Measurements from ENCODE around the gene JPH3. TPM values are rescaled to one million over a fixed set of nuclear protein-coding genes. Genes with fewer than 3 reads are reported as not detected.

The JPH3 gene
- total RNA-seq, 1 donor from 2014 or later = 0.29 TPM

- Histone ChIP-seq H3K27me3 (peaks cover 9% of the 10 kb centered on the region), H3K4me1 (peaks cover 14% of the 10 kb centered on the region)
- intact Hi-C loops (cut with DNase I) = loop anchor here (10.0 kb wide), 1 partner anchor 223 kb away; no protein-coding TSS in a partner anchor
Measured at GRCh38 chr16:87637357-87637756, 35.0 kb downstream of the JPH3 start.

GRCh38 chr16:87638736-87639135 lies 36.4 kb downstream of the JPH3 start:
- ATAC-seq = no peak
- TF ChIP-seq CTCF (IDR thresholded peaks at IDR 0.05) = no peak

More at GRCh38 chr16:87637357-87637756, 35.0 kb downstream of the JPH3 start:
- Histone ChIP-seq H3K4me3 (no peak overlapping the region), H3K36me3 (no peaks in the 10 kb centered on the region), H3K9me3 (no peaks in the 10 kb centered on the region), H3K27ac (no peak overlapping the region)
- no peak for ATAC-seq
- no peak for TF ChIP-seq CTCF (IDR thresholded peaks at IDR 0.05)
- no peak for DNase-seq

GRCh38 chr16:87641721-87642120 lies 39.4 kb downstream of the JPH3 start:
- TF ChIP-seq CTCF (IDR thresholded peaks at IDR 0.05) = no peak
- H3K36me3 ChIP-seq = no peaks in the 10 kb centered on the region
- DNase-seq = no peak
- H3K27me3 ChIP-seq = peaks cover 9% of the 10 kb centered on the region
- intact Hi-C loops (cut with DNase I) = loop anchor here (10.0 kb wide), 1 partner anchor 317 kb away; no protein-coding TSS in a partner anchor
- H3K27ac ChIP-seq = no peak overlapping the region
- no peaks in the 10 kb centered on the region for H3K9me3 ChIP-seq
- no peak for ATAC-seq
- no peak overlapping the region for H3K4me3 ChIP-seq
- no peaks in the 10 kb centered on the region for H3K4me1 ChIP-seq

More at GRCh38 chr16:87638736-87639135, 36.4 kb downstream of the JPH3 start:
- Histone ChIP-seq H3K27me3 (peaks cover 9% of the 10 kb centered on the region), H3K36me3 (no peaks in the 10 kb centered on the region), H3K9me3 (no peaks in the 10 kb centered on the region), H3K4me3 (no peak overlapping the region), H3K4me1 (peaks cover 14% of the 10 kb centered on the region), H3K27ac (no peak overlapping the region)
- intact Hi-C loops (cut with DNase I) = loop anchor here (10.0 kb wide), 1 partner anchor 224 kb away; no protein-coding TSS in a partner anchor
- no peak for DNase-seq

GRCh38 chr16:87642491-87642890 lies 40.2 kb downstream of the JPH3 start:
- intact Hi-C loops (cut with DNase I) = loop anchor here (10.0 kb wide), 1 partner anchor 318 kb away; no protein-coding TSS in a partner anchor
- no peaks in the 10 kb centered on the region for H3K4me1 ChIP-seq
- no peaks in the 10 kb centered on the region for H3K36me3 ChIP-seq
- H3K9me3 ChIP-seq = no peaks in the 10 kb centered on the region
- peaks cover 9% of the 10 kb centered on the region for H3K27me3 ChIP-seq
- DNase-seq (no peak), ATAC-seq (no peak)
- H3K4me3 ChIP-seq = no peak overlapping the region
- H3K27ac ChIP-seq = no peak overlapping the region
- no peak for TF ChIP-seq CTCF (IDR thresholded peaks at IDR 0.05)

- no peak for TF ChIP-seq CTCF (IDR thresholded peaks at IDR 0.05)
- Histone ChIP-seq H3K9me3 (no peaks in the 10 kb centered on the region), H3K36me3 (no peaks in the 10 kb centered on the region), H3K27me3 (peaks cover 19% of the 10 kb centered on the region), H3K4me3 (no peak overlapping the region), H3K27ac (no peak overlapping the region), H3K4me1 (no peaks in the 10 kb centered on the region)
- intact Hi-C loops (cut with DNase I) = loop anchor here (10.0 kb wide), 1 partner anchor 319 kb away; no protein-coding TSS in a partner anchor
- no peak for ATAC-seq
- DNase-seq = no peak
Measured at GRCh38 chr16:87644186-87644585, 41.9 kb downstream of the JPH3 start.

- H3K9me3 ChIP-seq = no peaks in the 10 kb centered on the region
- H3K27ac ChIP-seq = no peak overlapping the region
- intact Hi-C loops (cut with DNase I) = loop anchor here (10.0 kb wide), 1 partner anchor 320 kb away; no protein-coding TSS in a partner anchor
- no peak for TF ChIP-seq CTCF (IDR thresholded peaks at IDR 0.05)
- no peak for ATAC-seq
- no peaks in the 10 kb centered on the region for H3K36me3 ChIP-seq
- H3K4me1 ChIP-seq = no peaks in the 10 kb centered on the region
- DNase-seq = no peak
- H3K4me3 ChIP-seq = no peak overlapping the region
- H3K27me3 ChIP-seq = peaks cover 19% of the 10 kb centered on the region
Measured at GRCh38 chr16:87644596-87644995, 42.3 kb downstream of the JPH3 start.
